ENCODE data around the gene SYNE2. TPM values are rescaled to one million over a fixed set of nuclear protein-coding genes. Genes with fewer than 3 reads are reported as not detected.
A peak's percentile ranks its signal among the peaks of the same experiment; 100 is the strongest.

The SYNE2 gene
- total and polyA plus RNA-seq, 10 of the 15 experiments (the other 5 are each of a cell fraction or from before 2014, with no cell fraction given): 2.1 to 52.7 (median 38.1) TPM

GRCh38 chr14:64209444-64210131 is 356.8 kb downstream of the SYNE2 start (continued):
- TF ChIP-seq CEBPZ (IDR thresholded peaks at IDR 0.05; ENCODE audit: low read depth, low read length): no peak
- TF ChIP-seq BHLHE40 (IDR thresholded peaks at IDR 0.05; ENCODE audit: borderline replicate concordance in 1 of 2, low read depth in 2 of 2, low read length in 1 of 2): peak; percentile 88 to 89
- TF ChIP-seq MTA2 (IDR thresholded peaks at IDR 0.05; ENCODE audit: low read depth): peak; percentile 75
- peak; percentile 62; the same call in 1 of the 2 replicates for TF ChIP-seq RUNX3 (IDR thresholded peaks at IDR 0.05; ENCODE audit: low read length)
- no peak for TF ChIP-seq CHD1 (IDR thresholded peaks at IDR 0.05; ENCODE audit: low read depth, low read length)
- peak; percentile 73; the same call in 1 of the 2 replicates for TF ChIP-seq RELB (IDR thresholded peaks at IDR 0.05; ENCODE audit: low read depth)
- 0 out of 2 replicates have a peak, but pooled peaks have one; percentile 36 for TF ChIP-seq NR2F1 (conservative IDR thresholded peaks at IDR 0.05)
- TF ChIP-seq DPF2 (IDR thresholded peaks at IDR 0.05): peak; percentile 65; the same call in 1 of the 2 replicates
- TF ChIP-seq SMAD1 (IDR thresholded peaks at IDR 0.05; ENCODE audit: low read depth, partially characterized antibody): no peak
- TF ChIP-seq PAX8 (IDR thresholded peaks at IDR 0.05): no peak
- TF ChIP-seq CHD2 (IDR thresholded peaks at IDR 0.05; ENCODE audit: borderline replicate concordance, low read depth, low read length): no peak
- peak; percentile 59 for TF ChIP-seq PAX5 (IDR thresholded peaks at IDR 0.05; ENCODE audit: borderline replicate concordance, low read depth, low read length)
- TF ChIP-seq SMC3 (IDR thresholded peaks at IDR 0.05; ENCODE audit: borderline replicate concordance, low read length): no peak
- TF ChIP-seq ZBTB40 (IDR thresholded peaks at IDR 0.05; ENCODE audit: borderline replicate concordance): no peak
- peak; percentile 57; the same call in 1 of the 2 replicates for TF ChIP-seq RAD51 (IDR thresholded peaks at IDR 0.05)
- TF ChIP-seq EP300 (IDR thresholded peaks at IDR 0.05; ENCODE audit: borderline replicate concordance in 1 of 2, control insufficient read depth in 1 of 2, low read depth in 2 of 2, low read length in 2 of 2): peak; percentile 60 to 78; a peak in 2 of 4 replicates
- no peak for TF ChIP-seq NR2C2 (IDR thresholded peaks at IDR 0.05; ENCODE audit: borderline replicate concordance, control insufficient read depth, insufficient read length, low read depth)
- 0 out of 2 replicates have a peak, but pooled peaks have one; percentile 38 for TF ChIP-seq MLLT1 (IDR thresholded peaks at IDR 0.05)
